OCI-LY3 (cell line): ENCODE results near the gene MINDY4B.

Experiments used
- H2AFZ ChIP-seq: fragments of 200-600, 300-600 bp; shearing (Covaris generic); 2 replicates; pipeline ENCODE4 v1.6.0; 2014; ENCODE audit warnings: antibody characterized with exemption, low read depth, low read length
- H3K27ac ChIP-seq: fragments of 200-600, 300-600 bp; sonication (generic); 2 replicates; pipeline ENCODE4 v1.5.1; 2014; ENCODE audit warnings: mild to moderate bottlenecking, low read length, moderate library complexity, mixed read lengths
- H3K27me3 ChIP-seq: fragments of 200-600, 300-600 bp; sonication (generic); 2 replicates; pipeline ENCODE4 v1.6.1; 2014; ENCODE audit warnings: low read depth, low read length, mixed read lengths
- H3K36me3 ChIP-seq: fragments of 200-600, 300-600 bp; sonication (generic); replicated peaks from 2 replicates; pipeline ENCODE3; 2014; ENCODE audit warnings: low read depth, low read length, mixed read lengths
- H3K4me1 ChIP-seq: fragments of 300-600, 200-600 bp; sonication (generic); 2 replicates; pipeline ENCODE4 v1.6.1; 2014; ENCODE audit warnings: low read length, mixed read lengths
- H3K4me2 ChIP-seq: fragments of 200-600, 300-600 bp; sonication (generic); 2 replicates; pipeline ENCODE4 v1.6.1; 2014; ENCODE audit warnings: low read length, mixed read lengths
- H3K4me3 ChIP-seq: fragments of 300-600, 200-600 bp; sonication (generic); 2 replicates; pipeline ENCODE4 v1.5.1; 2014; ENCODE audit warnings: antibody characterized with exemption, mild to moderate bottlenecking, low read length, moderate library complexity
- H3K79me2 ChIP-seq: fragments of 300-600, 200-600 bp; shearing (Covaris generic); 2 replicates; pipeline ENCODE4 v1.6.1; 2014; ENCODE audit warnings: mild to moderate bottlenecking, low read length, mixed read lengths
- H3K9ac ChIP-seq: fragments of 300-600, 200-600 bp; shearing (Covaris generic); 2 replicates; pipeline ENCODE4 v1.6.0; 2014; ENCODE audit warnings: mild to moderate bottlenecking, low read length, moderate library complexity
- H3K9me3 ChIP-seq: fragments of 200-600, 300-600 bp; shearing (Covaris generic); 2 replicates; pipeline ENCODE4 v1.6.1; 2014; ENCODE audit warnings: low read length, mixed read lengths; ENCODE audit not compliant: insufficient read depth
- H4K20me1 ChIP-seq: fragments of 200-600, 300-600 bp; sonication (generic); 2 replicates; pipeline ENCODE4 v1.6.1; 2016; ENCODE audit warnings: low read length, mixed read lengths; ENCODE audit not compliant: insufficient read depth
- CTCF ChIP-seq: fragments of 200-600, 300-600 bp; sonication (generic); IDR thresholded peaks from 2 replicates; pipeline ENCODE4 v1.5.1; 2014; ENCODE audit warnings: antibody characterized with exemption, low read length, low read depth
- EZH2phosphoT487 ChIP-seq: fragments of 200-600 bp; shearing (Covaris generic); IDR thresholded peaks from 2 replicates; pipeline ENCODE4 v1.6.1; 2018; ENCODE audit warnings: antibody characterized with exemption, mixed run types, low read depth

The MINDY4B gene

GRCh38 chr3:150905339-150905738, at the start of gene MINDY4B:
Gene MINDY4B (minus strand): TSS chr3:150905439. CDS start chr3:150905439, 0 bp downstream.
- no peaks in the 10 kb centered on the region for H3K79me2 ChIP-seq

GRCh38 chr3:150951923-150952322, 46.7 kb upstream of the MINDY4B start:
- no peak overlapping the region for H3K27ac ChIP-seq
- no peaks in the 10 kb centered on the region for H3K9me3 ChIP-seq
- H3K36me3 ChIP-seq, result no peaks in the 10 kb centered on the region
- no peaks in the 10 kb centered on the region for H3K4me1 ChIP-seq
- no peak overlapping the region for H3K4me2 ChIP-seq
- peaks cover 21% of the 10 kb centered on the region for H3K27me3 ChIP-seq
- no peaks in the 10 kb centered on the region for H3K79me2 ChIP-seq
- no peak for TF ChIP-seq CTCF
- TF ChIP-seq EZH2phosphoT487, result no peak
- H2AFZ ChIP-seq, result no peak overlapping the region
- H3K4me3 ChIP-seq, result no peak overlapping the region
- no peaks in the 10 kb centered on the region for H4K20me1 ChIP-seq
- H3K9ac ChIP-seq, result no peak overlapping the region

More at GRCh38 chr3:150905339-150905738, at the start of gene MINDY4B:
- TF ChIP-seq EZH2phosphoT487 (no peak), CTCF (no peak)
- Histone ChIP-seq H3K27me3 (peaks cover 69% of the 10 kb centered on the region), H2AFZ (no peak within 1 kb of the TSS), H4K20me1 (no peaks in the 10 kb centered on the region), H3K4me3 (no peak within 1 kb of the TSS), H3K9me3 (no peaks in the 10 kb centered on the region), H3K36me3 (no peaks in the 10 kb centered on the region), H3K9ac (no peak within 1 kb of the TSS), H3K4me1 (peaks cover 6% of the 10 kb centered on the region), H3K27ac (no peak within 1 kb of the TSS), H3K4me2 (no peak within 1 kb of the TSS)

GRCh38 chr3:150945226-150946032, 40.2 kb upstream of the MINDY4B start:
- H3K4me3 ChIP-seq, result no peak overlapping the region
- no peaks in the 10 kb centered on the region for H4K20me1 ChIP-seq
- no peaks in the 10 kb centered on the region for H3K36me3 ChIP-seq
- no peaks in the 10 kb centered on the region for H3K9me3 ChIP-seq
- H3K9ac ChIP-seq, result no peak overlapping the region
- no peaks in the 10 kb centered on the region for H3K79me2 ChIP-seq
- H3K4me1 ChIP-seq, result no peaks in the 10 kb centered on the region
- no peak overlapping the region for H3K27ac ChIP-seq
- H2AFZ ChIP-seq, result no peak overlapping the region
- TF ChIP-seq CTCF (no peak), EZH2phosphoT487 (no peak)
- peaks cover 4% of the 10 kb centered on the region; the same call in 1 of the 2 replicates for H3K27me3 ChIP-seq
- no peak overlapping the region for H3K4me2 ChIP-seq

GRCh38 chr3:150942221-150942620, 37.0 kb upstream of the MINDY4B start:
- TF ChIP-seq CTCF (no peak), EZH2phosphoT487 (no peak)
- no peak overlapping the region for H3K9ac ChIP-seq
- no peak overlapping the region for H3K4me2 ChIP-seq
- no peaks in the 10 kb centered on the region for H4K20me1 ChIP-seq
- H3K4me3 ChIP-seq, result no peak overlapping the region
- no peak overlapping the region for H2AFZ ChIP-seq
- H3K4me1 ChIP-seq, result peaks cover 4% of the 10 kb centered on the region
- H3K27me3 ChIP-seq, result peaks cover 11% of the 10 kb centered on the region; the same call in 1 of the 2 replicates
- H3K79me2 ChIP-seq, result no peaks in the 10 kb centered on the region
- H3K36me3 ChIP-seq, result no peaks in the 10 kb centered on the region
- no peaks in the 10 kb centered on the region for H3K9me3 ChIP-seq
- no peak overlapping the region for H3K27ac ChIP-seq
